NB4 (cell line): ENCODE data around the gene NPAS3.

Experiments
- DNase-seq: peaks from one replicate; pipeline ENCODE4 v3.0.0; 2010; ENCODE audit warnings: low read depth
- H3K4me3 ChIP-seq: one replicate; pipeline ENCODE4 v1.5.1; 2011; ENCODE audit warnings: mild to moderate bottlenecking, low read depth, low read length, moderate library complexity
- MAX ChIP-seq: IDR thresholded peaks from 2 replicates; pipeline ENCODE4 v1.6.1; 2011; ENCODE audit warnings: low read depth, low read length
- MYC ChIP-seq: IDR thresholded peaks from 2 replicates; pipeline ENCODE4 v1.6.1; 2011; ENCODE audit warnings: low read depth, low read length
- POLR2A ChIP-seq: IDR thresholded peaks from 2 replicates; pipeline ENCODE4 v1.6.1; 2011; ENCODE audit warnings: mild to moderate bottlenecking; ENCODE audit not compliant: insufficient read length; ENCODE audit errors: extremely low read depth
- TF ChIP-seq, protein P1 (sequence below): IDR thresholded peaks from one replicate; pipeline ENCODE4 v1.5.1; 2012; ENCODE audit warnings: low read depth, low read length

The NPAS3 gene

DNA sequence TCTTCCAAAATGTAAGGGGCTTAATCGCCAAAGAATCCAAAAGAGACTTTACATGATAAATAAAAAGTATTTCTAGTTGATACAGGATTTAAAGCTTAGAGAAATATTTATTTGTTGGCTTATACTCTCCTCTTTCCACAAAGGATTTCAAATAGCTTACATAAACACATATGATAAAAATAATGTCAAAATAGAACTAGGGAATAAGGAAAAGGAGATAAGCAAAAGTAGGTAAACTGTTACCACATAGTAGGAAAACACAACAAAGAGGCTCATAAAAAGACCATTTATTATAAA lies 625.2 kb downstream of the NPAS3 start:
- TF ChIP-seq POLR2A: no peak
- TF ChIP-seq MAX: no peak
- TF ChIP-seq MYC: no peak
- TF ChIP-seq, protein P1, sequence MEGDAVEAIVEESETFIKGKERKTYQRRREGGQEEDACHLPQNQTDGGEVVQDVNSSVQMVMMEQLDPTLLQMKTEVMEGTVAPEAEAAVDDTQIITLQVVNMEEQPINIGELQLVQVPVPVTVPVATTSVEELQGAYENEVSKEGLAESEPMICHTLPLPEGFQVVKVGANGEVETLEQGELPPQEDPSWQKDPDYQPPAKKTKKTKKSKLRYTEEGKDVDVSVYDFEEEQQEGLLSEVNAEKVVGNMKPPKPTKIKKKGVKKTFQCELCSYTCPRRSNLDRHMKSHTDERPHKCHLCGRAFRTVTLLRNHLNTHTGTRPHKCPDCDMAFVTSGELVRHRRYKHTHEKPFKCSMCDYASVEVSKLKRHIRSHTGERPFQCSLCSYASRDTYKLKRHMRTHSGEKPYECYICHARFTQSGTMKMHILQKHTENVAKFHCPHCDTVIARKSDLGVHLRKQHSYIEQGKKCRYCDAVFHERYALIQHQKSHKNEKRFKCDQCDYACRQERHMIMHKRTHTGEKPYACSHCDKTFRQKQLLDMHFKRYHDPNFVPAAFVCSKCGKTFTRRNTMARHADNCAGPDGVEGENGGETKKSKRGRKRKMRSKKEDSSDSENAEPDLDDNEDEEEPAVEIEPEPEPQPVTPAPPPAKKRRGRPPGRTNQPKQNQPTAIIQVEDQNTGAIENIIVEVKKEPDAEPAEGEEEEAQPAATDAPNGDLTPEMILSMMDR: no peak
- no peak for DNase-seq
- H3K4me3 ChIP-seq: no peak overlapping the region

- H3K4me3 ChIP-seq: no peak overlapping the region
- TF ChIP-seq, protein P1: no peak
- TF ChIP-seq MYC (no peak), POLR2A (no peak), MAX (no peak)
- DNase-seq: peak; percentile 57
These were observed 626.3 kb downstream of the NPAS3 start for GRCh38 chr14:33564774-33565630.

GRCh38 chr14:33566082-33566481 lies 627.4 kb downstream of the NPAS3 start:
- TF ChIP-seq MYC: no peak
- no peak for DNase-seq
- no peak overlapping the region for H3K4me3 ChIP-seq

GRCh38 chr14:33567023-33567728 lies 628.5 kb downstream of the NPAS3 start:
- H3K4me3 ChIP-seq: no peak overlapping the region
- DNase-seq: no peak
- TF ChIP-seq MAX: no peak
- no peak for TF ChIP-seq POLR2A
- TF ChIP-seq, protein P1: no peak
- TF ChIP-seq MYC: no peak

DNA sequence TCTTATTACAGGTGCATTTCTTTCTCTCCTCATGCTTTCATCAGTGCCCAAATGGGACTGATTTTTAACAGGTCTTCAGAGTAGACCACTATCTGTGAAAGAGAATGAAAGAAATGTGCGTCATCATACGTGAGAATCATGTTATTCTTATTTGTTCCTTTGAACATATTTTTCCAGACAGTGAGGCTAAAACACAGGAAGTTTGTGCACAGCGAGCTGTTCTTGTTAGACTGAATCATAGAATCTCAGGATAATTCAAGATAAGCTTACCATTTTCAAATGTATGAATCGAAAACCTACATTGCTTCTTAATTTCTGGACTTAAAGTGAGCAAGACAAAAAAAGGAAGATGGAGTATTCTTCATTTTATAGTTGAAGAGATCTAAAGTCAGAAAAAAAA lies 629.1 kb downstream of the NPAS3 start:
- TF ChIP-seq, protein P1: no peak
- TF ChIP-seq MAX: no peak
- no peak for TF ChIP-seq POLR2A
- no peak for TF ChIP-seq MYC
- DNase-seq: no peak
- H3K4me3 ChIP-seq: no peak overlapping the region

DNA sequence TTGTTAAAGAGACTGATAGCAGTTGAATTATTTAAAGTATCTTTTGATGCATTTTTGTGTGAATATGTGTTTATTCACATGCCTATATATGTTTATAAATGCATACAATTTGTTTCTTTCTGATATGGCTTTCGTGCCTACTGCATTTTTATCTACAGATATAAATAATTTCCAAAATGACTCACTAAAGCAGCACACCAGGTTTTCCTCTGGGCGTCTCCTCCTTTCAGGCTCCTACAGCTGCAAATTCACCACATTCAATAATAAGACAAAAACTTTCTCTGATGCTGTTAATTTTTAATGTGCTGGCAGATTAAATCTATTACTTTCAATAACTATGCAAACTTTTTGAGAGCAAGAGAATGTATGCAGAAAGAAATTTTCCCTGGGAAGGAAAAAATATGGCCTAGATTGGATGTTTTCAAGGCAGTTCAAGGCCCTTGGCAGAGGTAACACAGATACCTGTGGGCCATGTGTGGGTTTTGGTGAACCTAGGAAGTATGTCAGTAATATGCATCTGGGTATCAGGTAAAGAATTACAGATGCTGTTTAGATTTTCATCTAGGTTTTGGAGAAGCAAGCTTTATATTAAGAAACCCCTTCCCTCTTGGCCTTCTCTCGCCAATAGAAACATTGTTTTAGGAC lies 630.4 kb downstream of the NPAS3 start:
- no peak for TF ChIP-seq MYC
- TF ChIP-seq POLR2A: no peak
- TF ChIP-seq, protein P1: no peak
- TF ChIP-seq MAX: no peak
- no peak overlapping the region for H3K4me3 ChIP-seq
- no peak for DNase-seq
